GM18505 (cell line): ENCODE measurements around the gene PPP1R9A.

ENCODE experiments used
- ATAC-seq: cut with Tn5 transposase; IDR thresholded peaks from one replicate; pipeline ENCODE4 v1.9.1; 2021; ENCODE audit not compliant: unreplicated experiment
- POLR2A ChIP-seq: IDR thresholded peaks from 4 replicates; pipeline ENCODE4 v1.6.1; 2011; ENCODE audit warnings: borderline replicate concordance; ENCODE audit not compliant: insufficient read depth, insufficient read length; ENCODE audit errors: extremely low read depth

Gene PPP1R9A

GRCh38 chr7:95104739-95105138 lies 197.3 kb downstream of the PPP1R9A start:
- TF ChIP-seq POLR2A, result no peak
- ATAC-seq, result no peak

DNA sequence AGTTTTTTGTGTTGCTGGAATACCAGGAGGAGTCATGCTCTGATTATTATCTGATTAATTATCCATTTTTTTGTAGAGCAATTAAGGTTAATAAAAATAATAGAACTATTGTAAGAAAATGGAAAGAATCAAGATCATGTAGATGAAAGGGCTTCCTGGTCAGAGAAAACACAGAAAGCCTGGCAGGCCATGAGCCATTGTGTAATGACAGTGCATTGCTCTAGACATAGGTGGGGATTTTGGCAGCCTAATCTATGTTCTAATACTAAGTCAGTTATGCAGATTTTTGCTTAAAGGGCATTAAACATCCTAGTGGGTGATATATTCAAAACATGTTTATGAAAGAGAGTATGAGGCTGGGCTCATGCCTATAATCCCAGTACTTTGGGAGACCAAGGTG lies 198.2 kb downstream of the PPP1R9A start:
- TF ChIP-seq POLR2A, result no peak
- no peak for ATAC-seq

- no peak for TF ChIP-seq POLR2A
- ATAC-seq, result no peak
These were observed 199.0 kb downstream of the PPP1R9A start for GRCh38 chr7:95106401-95106800.

- ATAC-seq, result no peak
- no peak for TF ChIP-seq POLR2A
These were observed 203.3 kb downstream of the PPP1R9A start for GRCh38 chr7:95110707-95111106.

GRCh38 chr7:95113590-95113989 lies 206.2 kb downstream of the PPP1R9A start:
- no peak for ATAC-seq
- TF ChIP-seq POLR2A, result no peak

GRCh38 chr7:95126053-95126709 lies 218.8 kb downstream of the PPP1R9A start:
- no peak for ATAC-seq
- TF ChIP-seq POLR2A, result no peak

DNA sequence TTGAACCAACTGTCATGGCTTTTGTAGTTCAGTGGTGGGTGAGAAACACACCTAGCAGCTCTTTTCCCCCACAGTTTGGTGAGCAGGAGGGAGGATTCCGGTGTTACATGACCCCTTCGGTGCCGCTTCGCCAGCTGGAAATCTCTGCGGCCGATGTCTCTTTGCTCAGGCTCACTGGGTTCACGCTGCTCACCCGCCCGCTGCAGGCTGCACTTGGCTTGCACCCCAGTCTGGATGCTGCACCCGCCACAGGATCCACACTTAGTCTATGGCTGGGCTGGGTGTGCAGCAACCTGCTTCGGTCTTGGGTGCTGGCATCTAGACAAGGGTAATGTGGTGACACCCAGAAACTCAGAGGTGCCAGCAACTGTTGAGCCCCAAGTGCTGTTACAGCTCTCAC lies 225.1 kb downstream of the PPP1R9A start:
- no peak for ATAC-seq
- TF ChIP-seq POLR2A, result no peak

- no peak for ATAC-seq
These were observed 232.5 kb downstream of the PPP1R9A start for GRCh38 chr7:95139922-95140321.

DNA sequence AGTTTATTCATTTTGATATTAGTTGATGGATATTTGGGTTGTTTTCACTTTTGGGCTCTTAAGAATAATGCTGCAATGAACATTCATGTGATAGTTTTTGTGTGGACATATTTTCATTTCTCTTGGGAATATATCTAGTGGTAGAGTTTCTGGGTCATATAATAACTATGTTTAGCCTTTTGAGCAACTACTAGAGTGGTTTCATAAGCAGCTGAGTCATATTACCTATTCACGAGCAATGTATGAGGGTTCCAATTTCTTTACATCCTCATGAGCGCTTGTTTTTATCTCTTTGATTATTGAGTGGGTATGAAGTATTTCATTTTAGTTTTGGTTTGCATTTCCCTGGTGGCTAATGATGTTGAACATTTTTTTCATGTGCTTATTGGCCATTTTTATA lies 234.4 kb downstream of the PPP1R9A start:
- ATAC-seq, result no peak
- no peak for TF ChIP-seq POLR2A

More at GRCh38 chr7:95139922-95140321, 232.5 kb downstream of the PPP1R9A start:
- no peak for TF ChIP-seq POLR2A

DNA sequence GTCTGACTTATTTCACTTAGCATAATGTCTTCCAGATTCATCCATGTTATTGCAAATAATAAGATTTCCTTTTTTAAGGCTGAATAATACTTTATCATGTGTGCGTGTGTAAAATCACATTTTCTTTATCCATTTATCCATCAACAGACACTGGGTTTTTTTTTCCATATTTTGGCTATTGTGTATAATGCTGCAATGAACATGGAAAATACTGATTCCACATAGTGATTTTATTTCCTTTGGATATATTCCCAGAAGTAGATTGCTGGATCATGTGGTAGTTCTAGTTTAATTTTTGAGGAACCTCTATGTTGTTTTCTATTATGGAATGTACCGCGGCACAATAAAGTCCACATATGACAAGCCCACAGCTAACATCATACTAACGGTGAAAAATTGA lies 236.9 kb downstream of the PPP1R9A start:
- ATAC-seq, result no peak
- TF ChIP-seq POLR2A, result no peak

DNA sequence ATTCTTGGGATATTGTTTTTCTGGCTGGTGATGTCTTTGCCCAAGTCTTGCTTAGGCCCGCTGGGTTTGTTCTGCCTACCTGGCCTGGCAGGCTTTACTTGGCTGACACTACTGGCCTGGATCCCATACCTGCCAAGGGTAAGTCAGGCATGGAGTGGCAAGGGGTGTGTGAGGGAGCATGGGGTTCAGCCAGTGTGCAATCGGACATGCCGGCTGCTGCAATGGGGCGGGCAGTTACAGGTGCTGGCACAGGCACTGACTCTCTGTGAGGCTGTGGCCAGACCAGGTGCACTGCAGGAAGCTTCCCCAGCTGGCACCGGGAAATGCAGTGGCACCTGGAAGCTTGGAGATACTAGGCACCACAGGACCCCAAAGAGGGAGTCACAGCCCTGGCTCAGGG lies 248.6 kb downstream of the PPP1R9A start:
- TF ChIP-seq POLR2A, result no peak

GRCh38 chr7:95157381-95157780 lies 250.0 kb downstream of the PPP1R9A start:
- ATAC-seq, result no peak

More for the DNA sequence above, 248.6 kb downstream of the PPP1R9A start:
- ATAC-seq, result no peak

DNA sequence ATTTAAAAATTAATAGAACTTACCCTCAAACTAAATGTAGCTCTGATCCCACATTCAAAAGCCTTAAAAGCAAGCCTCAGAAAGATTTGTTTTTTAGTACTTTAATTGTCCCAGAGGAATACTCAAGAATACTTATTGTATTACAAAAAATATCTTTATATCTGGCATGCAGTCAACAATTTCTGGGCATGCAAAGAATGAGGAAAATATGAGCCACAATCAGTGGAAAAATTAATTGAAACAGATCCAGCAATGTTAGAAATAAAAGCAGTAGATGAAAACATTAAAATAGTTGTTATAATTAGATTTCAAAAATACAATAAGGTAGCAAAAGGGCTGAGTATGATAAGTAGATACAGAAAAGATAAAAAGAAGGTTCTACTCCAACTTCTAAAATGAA lies 262.3 kb downstream of the PPP1R9A start:
- no peak for ATAC-seq
- no peak for TF ChIP-seq POLR2A

More at GRCh38 chr7:95157381-95157780, 250.0 kb downstream of the PPP1R9A start:
- TF ChIP-seq POLR2A, result no peak

GRCh38 chr7:95172420-95172819 lies 265.0 kb downstream of the PPP1R9A start:
- no peak for TF ChIP-seq POLR2A
- ATAC-seq, result no peak

DNA sequence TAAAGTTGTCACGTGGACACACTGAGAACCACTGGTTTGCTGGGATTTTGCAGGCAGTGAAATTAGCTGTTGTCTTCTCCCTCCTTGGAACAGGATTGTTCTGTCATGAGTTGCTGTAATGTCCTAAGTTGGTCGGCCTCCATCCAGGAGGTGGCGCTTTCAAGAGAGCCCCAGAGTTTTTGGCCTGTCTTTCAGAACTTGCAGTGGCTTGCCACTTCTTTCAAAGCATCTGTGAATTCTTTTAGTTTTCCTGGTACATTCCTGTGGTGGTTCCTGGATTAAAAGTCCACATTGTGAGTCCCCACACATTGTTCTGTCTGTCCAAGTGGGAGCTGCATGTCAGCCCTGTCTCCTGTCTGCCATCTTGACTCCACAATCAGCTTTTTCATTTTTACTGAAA lies 283.1 kb downstream of the PPP1R9A start:
- no peak for ATAC-seq

More for the DNA sequence above, 283.1 kb downstream of the PPP1R9A start:
- no peak for TF ChIP-seq POLR2A
